Heart left ventricle (tissue), 16 donors: ENCODE measurements around the gene ERFL. TPM values are rescaled to one million over a fixed set of nuclear protein-coding genes. Genes with fewer than 3 reads are reported as not detected.

Source experiments
- ATAC-seq, 4 donors: fragments of 200-7000 bp; cut with Tn5 transposase; one replicate each; pipeline ENCODE4 v1.9.1; 2020 to 2022; ENCODE audit warnings: moderate library complexity in 4 of 4, mild to moderate bottlenecking in 3 of 4, moderate number of reproducible peaks in 1 of 4
- DNase-seq, 5 donors: peaks; one replicate each; pipeline ENCODE4 v3.0.0-alpha.2; 2020
- H3K27ac ChIP-seq, 12 donors: fragments of 200-600 bp; sonication (generic) in 4 of 12; one replicate each; pipeline versions ENCODE4 v1.5.0 to v1.8.0; 2016 to 2022; ENCODE audit warnings: mild to moderate bottlenecking in 2 of 12
- H3K27me3 ChIP-seq, 9 donors: fragments of 200-600 bp; sonication (generic) in 2 of 9; one replicate each; pipeline versions ENCODE4 v1.5.1 to v1.8.0; 2016 to 2022; ENCODE audit warnings: mild to moderate bottlenecking in 3 of 9
- H3K36me3 ChIP-seq, 9 donors: fragments of 200-600 bp; sonication (generic) in 2 of 9; one replicate each; pipeline versions ENCODE4 v1.5.0 to v1.8.0; 2018 to 2022; ENCODE audit warnings: mild to moderate bottlenecking in 2 of 9
- H3K4me1 ChIP-seq, 12 donors: fragments of 200-600 bp; sonication (generic) in 4 of 12; one replicate each; pipeline versions ENCODE4 v1.5.0 to v1.8.0; 2016 to 2022; ENCODE audit warnings: mild to moderate bottlenecking in 3 of 12
- H3K4me3 ChIP-seq, 12 donors: fragments of 200-600 bp; sonication (generic) in 4 of 12; one replicate each; pipeline versions ENCODE4 v1.5.0 to v1.8.0; 2017 to 2022; ENCODE audit warnings: mild to moderate bottlenecking in 9 of 12, moderate library complexity in 4 of 12
- H3K9me3 ChIP-seq, 12 donors: fragments of 200-600 bp; sonication (generic) in 4 of 12; one replicate each; pipeline versions ENCODE4 v1.5.0 to v1.8.0; 2016 to 2022; ENCODE audit warnings: mild to moderate bottlenecking in 1 of 12
- CTCF ChIP-seq, 12 donors: fragments of 200-600 bp; sonication (generic) in 4 of 12; IDR thresholded peaks; one replicate each; pipeline versions ENCODE4 v1.5.0 to v1.8.0; 2018 to 2022; ENCODE audit warnings: antibody characterized with exemption in 12 of 12, mild to moderate bottlenecking in 5 of 12
- POLR2A ChIP-seq, 2 donors: fragments of 450-650 bp; IDR thresholded peaks; one replicate each; pipeline ENCODE4 v1.6.1; 2017; ENCODE audit warnings: antibody characterized with exemption in 2 of 2, mild to moderate bottlenecking in 2 of 2, moderate library complexity in 2 of 2
- whole genome bisulfite sequencing, 4 donors: extraction: QIAGEN DNeasy Blood & Tissue Kit in 2 of 4; methylation state at CpG; one replicate each; pipeline versions ENCODE4 v1.1.5 to v1.1.7; 2013 to 2018; 5-methylcytosine and 5-hydroxymethylcytosine counted together
- intact Hi-C, 10 donors: fragments of 100-400 bp; cut with DNase I; formaldehyde crosslinking; loops; one replicate each; pipeline versions ENCODE4 v1.11.1 to v1.14.2; 2022
- polyA plus RNA-seq, 2 donors: library from polyadenylated mRNA; stranded (reverse); fragments of 200-250 nt; gene quantifications; one replicate each; pipeline ENCODE4 v1.2.3, GENCODE V29; 2013
- total RNA-seq, 9 donors: library from RNA; depleted of rRNA in 2 of 9; stranded (reverse); fragments of >200 nt in 2 of 9; fragmentation: NEBNext Ultra II Directional in 3 of 9; extraction: Animal tissue kit (Norgen Biotek cat#: 25700) in 3 of 9; gene quantifications; one replicate each; pipeline versions ENCODE4 v1.1.0 to v1.2.4, GENCODE V29; 2016 to 2023
- donor health status: ischemic (EF 13 %, LVEDD 7.1; RV severe dilation, severe dysfunction).
- donor health status: healthy with polysubstance abuse.
- donor health status: DM: no; HTN: yes; CAD: no.
- donor health status: DM: no; HTN: no; CAD: no.
- donor health status: ischemic (EF 25% LVEDD 6.9; RV normal size, moderate dysfunction).
- donor health status: ischemic (EF 25% LVEDD 5.7; RV mildly dilated, moderate dysfunction).
- donor health status: healthy.
- donor health status: DM: yes; HTN: yes; CAD: no.
- donor health status: ischemic (EF 35%, LVEDD 5.7; RV mildly dilated, moderate dysfunction).
- donor health status: nonischemic (EF 11% LVEDD 7.7; RV severe dilation, severe dysfunction).
- donor health status: DM: yes; HTN: yes; CAD: no.
- donor health status: PGD.
- donor health status: ischemic (EF 29% LVEDD 5.4; RV normal size, mild dysfunction).
- donor health status: nonischemic (EF 23%, LVEDD 6.1; RV moderate dilation, normal function).

ERFL gene
- total and polyA plus RNA-seq, 11 donors, result 0.13 TPM; not detected in 10

GRCh38 chr19:41934849-41935374 lies 6.7 kb upstream of the ERFL start:
- no peaks in the 10 kb centered on the region for H3K9me3 ChIP-seq
- H3K27ac ChIP-seq, result no peak overlapping the region
- DNase-seq, result peak; percentile 58 to 78 (median 70)
- intact Hi-C loops, result loop anchor here in 8 of 10 donors (2.0 to 5.0 kb wide), 5 partner anchors 48 to 63 kb away; partner anchors contain the start of genes ARHGEF1 (in 1 of the 8) and CD79A (in 1 of the 8)
- H3K4me1 ChIP-seq, result peaks cover 0 to 6% (median 0%) of the 10 kb centered on the region in 12 donors
- 23 to 33% (median 29%) methylated on average over 7 of the region's 7 CpGs for WGBS, 4 donors
- no peak overlapping the region for H3K4me3 ChIP-seq
- peaks cover 25 to 77% (median 55%) of the 10 kb centered on the region in 9 donors for H3K27me3 ChIP-seq
- peak in 3 of 4 donors; percentile 62 to 75 (median 74) for ATAC-seq
- H3K36me3 ChIP-seq, result no peaks in the 10 kb centered on the region
- peak; percentile 66 to 85 (median 79) for TF ChIP-seq CTCF (IDR thresholded peaks at IDR 0.05)
- no peak for TF ChIP-seq POLR2A (IDR thresholded peaks at IDR 0.05)

- H3K9me3 ChIP-seq, result no peaks in the 10 kb centered on the region
- H3K36me3 ChIP-seq, result no peaks in the 10 kb centered on the region
- ATAC-seq, result no peak
- WGBS, 4 donors, result 50 to 71% (median 63%) methylated on average over 6 to 7 of the region's 7 CpGs
- H3K4me1 ChIP-seq, result peaks cover 0 to 7% (median 4%) of the 10 kb centered on the region in 12 donors
- no peak for DNase-seq
- no peak overlapping the region for H3K4me3 ChIP-seq
- intact Hi-C loops, result loop anchor here in 7 of 10 donors (2.0 to 5.0 kb wide), 5 partner anchors 47 to 62 kb away; partner anchors contain the start of genes ARHGEF1 (in 1 of the 7) and CD79A (in 1 of the 7)
- no peak overlapping the region for H3K27ac ChIP-seq
- no peak for TF ChIP-seq POLR2A (IDR thresholded peaks at IDR 0.05)
- TF ChIP-seq CTCF (IDR thresholded peaks at IDR 0.05), result no peak
- peaks cover 31 to 84% (median 62%) of the 10 kb centered on the region in 9 donors for H3K27me3 ChIP-seq
Measured at GRCh38 chr19:41933693-41934426, 5.6 kb upstream of the ERFL start.

GRCh38 chr19:41932720-41933332 lies 4.6 kb upstream of the ERFL start:
- Histone ChIP-seq H3K4me1 (peaks cover 0 to 18% (median 12%) of the 10 kb centered on the region in 12 donors), H3K9me3 (no peaks in the 10 kb centered on the region), H3K4me3 (no peak overlapping the region), H3K27ac (no peak overlapping the region), H3K36me3 (no peaks in the 10 kb centered on the region), H3K27me3 (peaks cover 38 to 94% (median 73%) of the 10 kb centered on the region in 9 donors)
- intact Hi-C loops, result loop anchor here in 6 of 10 donors (5.0 kb wide), 4 partner anchors 46 to 61 kb away; partner anchors contain the start of genes ARHGEF1 (in 1 of the 6) and CD79A (in 1 of the 6)
- no peak for DNase-seq
- whole genome bisulfite sequencing, 4 donors, result 23 to 29% (median 27%) methylated on average over 29 of the region's 29 CpGs
- ATAC-seq, result peak in 1 of 4 donors; percentile 50
- no peak for TF ChIP-seq CTCF (IDR thresholded peaks at IDR 0.05)
- TF ChIP-seq POLR2A (IDR thresholded peaks at IDR 0.05), result no peak
